Parathyroid adenoma (tissue), 2 donors: ENCODE measurements around the gene SHF.

Source experiments
- H2AFZ ChIP-seq: fragments of 300-600 bp; sonication (generic); one replicate; pipeline ENCODE4 v1.7.0; 2017; ENCODE audit warnings: antibody characterized with exemption, mild to moderate bottlenecking
- H3K27ac ChIP-seq: fragments of 300-600 bp; sonication (generic); one replicate; pipeline ENCODE4 v1.7.0; 2017
- H3K27me3 ChIP-seq: fragments of 300-600 bp; sonication (generic); one replicate; pipeline ENCODE4 v1.7.0; 2017; ENCODE audit warnings: low read length; ENCODE audit not compliant: control insufficient read depth, insufficient read depth
- H3K36me3 ChIP-seq: fragments of 300-600 bp; sonication (generic); one replicate; pipeline ENCODE4 v1.7.0; 2017; ENCODE audit warnings: low read length; ENCODE audit not compliant: control insufficient read depth, insufficient read depth
- H3K4me1 ChIP-seq: fragments of 300-600 bp; sonication (generic); one replicate; pipeline ENCODE4 v1.7.0; 2017; ENCODE audit warnings: control low read depth
- H3K4me2 ChIP-seq: fragments of 300-600 bp; sonication (generic); one replicate; pipeline ENCODE4 v1.7.0; 2017; ENCODE audit warnings: low read length
- H3K4me3 ChIP-seq: fragments of 300-600 bp; sonication (generic); one replicate; pipeline ENCODE4 v1.7.0; 2017; ENCODE audit warnings: low read depth, low read length
- H3K79me2 ChIP-seq: fragments of 300-600 bp; sonication (generic); one replicate; pipeline ENCODE4 v1.7.0; 2017; ENCODE audit warnings: control low read depth
- H3K9ac ChIP-seq: fragments of 300-600 bp; sonication (generic); one replicate; pipeline ENCODE4 v1.7.0; 2017; ENCODE audit warnings: mild to moderate bottlenecking
- H3K9me3 ChIP-seq: fragments of 300-600 bp; sonication (generic); one replicate; pipeline ENCODE4 v1.7.0; 2017; ENCODE audit warnings: low read length; ENCODE audit not compliant: control insufficient read depth
- CTCF ChIP-seq: fragments of 300-600 bp; sonication (generic); IDR thresholded peaks from one replicate; pipeline ENCODE4 v1.7.0; 2017; ENCODE audit warnings: antibody characterized with exemption, mild to moderate bottlenecking
- donor health status: primary hyperparathyroidism.

Gene SHF

DNA sequence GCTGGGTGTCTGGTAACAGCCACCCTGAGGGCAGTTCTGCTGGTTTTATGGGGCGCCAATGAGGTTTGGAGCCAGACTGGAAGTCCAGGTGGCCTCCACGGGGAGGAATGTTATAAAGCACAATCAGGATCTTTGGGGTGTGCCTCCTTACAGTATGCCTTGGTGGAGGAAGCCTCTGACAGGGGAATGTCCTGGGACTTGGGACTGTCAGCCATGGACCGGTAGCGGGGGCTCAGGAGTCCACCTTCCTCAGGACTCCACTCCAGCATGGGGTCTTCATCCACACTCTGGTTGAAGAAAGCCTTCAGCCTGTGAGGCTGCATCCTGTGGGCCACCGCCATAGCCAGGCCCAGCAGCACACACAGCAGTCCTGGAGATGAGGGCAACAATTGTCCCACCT, 68.8 kb downstream of the SHF start:
- Histone ChIP-seq H3K79me2 (no peaks in the 10 kb centered on the region), H3K4me2 (no peak overlapping the region), H2AFZ (no peak overlapping the region), H3K9ac (no peak overlapping the region), H3K27ac (no peak overlapping the region), H3K36me3 (no peaks in the 10 kb centered on the region), H3K4me3 (no peak overlapping the region), H3K4me1 (no peaks in the 10 kb centered on the region), H3K9me3 (no peaks in the 10 kb centered on the region), H3K27me3 (no peaks in the 10 kb centered on the region)
- no peak for TF ChIP-seq CTCF

GRCh38 chr15:45118131-45118588, 69.6 kb downstream of the SHF start:
- H3K4me3 ChIP-seq = peak overlapping the region; percentile 29
- peak; percentile 88 for TF ChIP-seq CTCF
- H3K4me2 ChIP-seq = peak overlapping the region; percentile 55
- no peak overlapping the region for H3K27ac ChIP-seq
- no peak overlapping the region for H3K9ac ChIP-seq
- no peaks in the 10 kb centered on the region for H3K27me3 ChIP-seq
- H3K79me2 ChIP-seq = no peaks in the 10 kb centered on the region
- H3K36me3 ChIP-seq = no peaks in the 10 kb centered on the region
- H2AFZ ChIP-seq = peak overlapping the region; percentile 36
- no peaks in the 10 kb centered on the region for H3K4me1 ChIP-seq
- H3K9me3 ChIP-seq = no peaks in the 10 kb centered on the region

DNA sequence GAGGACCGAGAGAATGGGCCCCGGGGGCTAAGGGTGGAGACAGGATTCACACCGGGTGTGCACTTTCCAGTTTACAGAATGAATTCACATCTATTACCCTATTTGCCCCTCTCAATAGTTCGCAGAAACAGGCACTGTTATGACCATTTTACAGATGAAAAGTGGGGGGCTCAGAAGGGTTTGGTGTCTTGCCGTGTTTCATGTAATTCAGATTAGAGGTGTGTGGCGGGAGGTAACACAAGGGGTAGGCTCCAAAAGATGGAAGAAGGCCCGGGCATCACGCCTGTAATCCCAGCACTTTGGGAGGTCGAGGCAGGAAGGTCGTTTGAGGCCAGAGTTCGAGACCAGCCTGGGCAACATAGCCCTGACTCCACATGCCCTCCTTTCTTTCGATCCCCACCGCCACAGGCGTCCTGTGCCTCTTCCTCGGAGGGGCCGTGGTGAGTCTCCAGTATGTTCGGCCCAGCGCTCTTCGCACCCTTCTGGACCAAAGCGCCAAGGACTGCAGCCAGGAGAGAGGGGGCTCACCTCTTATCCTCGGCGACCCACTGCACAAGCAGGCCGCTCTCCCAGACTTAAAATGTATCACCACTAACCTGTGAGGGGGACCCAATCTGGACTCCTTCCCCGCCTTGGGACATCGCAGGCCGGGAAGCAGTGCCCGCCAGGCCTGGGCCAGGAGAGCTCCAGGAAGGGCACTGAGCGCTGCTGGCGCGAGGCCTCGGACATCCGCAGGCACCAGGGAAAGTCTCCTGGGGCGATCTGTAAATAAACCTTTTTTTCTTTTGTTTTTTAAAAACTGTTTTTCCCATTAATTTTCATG, 70.2 kb downstream of the SHF start:
- no peak overlapping the region for H3K9ac ChIP-seq
- H3K36me3 ChIP-seq = no peaks in the 10 kb centered on the region
- peak overlapping the region; percentile 36 for H2AFZ ChIP-seq
- no peaks in the 10 kb centered on the region for H3K9me3 ChIP-seq
- H3K79me2 ChIP-seq = no peaks in the 10 kb centered on the region
- H3K4me3 ChIP-seq = peak overlapping the region; percentile 29
- H3K4me1 ChIP-seq = no peaks in the 10 kb centered on the region
- H3K27ac ChIP-seq = no peak overlapping the region
- no peak for TF ChIP-seq CTCF
- H3K4me2 ChIP-seq = peak overlapping the region; percentile 55
- no peaks in the 10 kb centered on the region for H3K27me3 ChIP-seq
